Erythroblast (primary cell): ENCODE measurements around the gene WIPF3.

Source experiments
- GATA1 ChIP-seq: IDR thresholded peaks from 2 replicates; pipeline ENCODE4 v1.6.1; 2011; ENCODE audit warnings: low read depth, mild to moderate bottlenecking, control low read depth, low read length, moderate library complexity
- POLR2A ChIP-seq: IDR thresholded peaks from 2 replicates; pipeline ENCODE4 v1.6.1; 2011; ENCODE audit warnings: mild to moderate bottlenecking, low read length

GRCh38 chr7:29885626-29886025, 79.3 kb downstream of the WIPF3 start:
- no peak for TF ChIP-seq POLR2A
- TF ChIP-seq GATA1, result no peak
